Fibroblast of villous mesenchyme (primary cell): ENCODE results near the gene LRP1. TPM values are rescaled to one million over a fixed set of nuclear protein-coding genes. Genes with fewer than 3 reads are reported as not detected.

ENCODE experiments used
- DNase-seq: peaks from one replicate; pipeline ENCODE4 v3.0.0-alpha.2; 2010; ENCODE audit warnings: low read depth
- H3K4me3 ChIP-seq: 2 replicates; pipeline ENCODE4 v1.5.1; 2011; ENCODE audit warnings: low read depth, mild to moderate bottlenecking, low read length
- total RNA-seq: library from RNA; depleted of rRNA; stranded (reverse); fragments of >200 nt; gene quantifications from 2 replicates; pipeline ENCODE4 v1.2.3, GENCODE V29; 2012
- TF ChIP-seq, protein P1 (sequence below): IDR thresholded peaks from 2 replicates; pipeline ENCODE4 v1.5.1; 2012; ENCODE audit warnings: low read depth, mild to moderate bottlenecking, low read length; ENCODE audit not compliant: insufficient read depth

The LRP1 gene
- total RNA-seq, 1 donor = 228 TPM

DNA sequence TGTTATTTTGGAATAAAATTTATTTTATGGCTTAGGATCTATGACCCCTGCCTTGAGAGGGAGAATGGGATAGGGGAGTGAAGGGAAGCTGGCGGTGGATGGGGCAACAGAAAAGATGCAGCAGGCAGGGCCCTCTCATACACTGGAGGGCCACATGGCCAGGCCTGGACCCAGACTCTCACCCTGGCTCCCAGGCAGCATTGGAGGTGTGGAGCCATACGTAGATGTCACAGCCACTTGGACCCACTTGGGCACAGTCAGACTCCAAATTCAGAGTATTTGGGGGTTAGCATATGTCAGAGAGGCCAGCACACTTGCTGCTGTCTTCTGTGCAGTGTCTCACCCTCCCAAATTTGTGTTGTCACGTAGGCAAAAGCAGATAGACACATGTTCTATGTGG lies 32.8 kb upstream of the LRP1 start:
- DNase-seq = no peak
- TF ChIP-seq, protein P1, sequence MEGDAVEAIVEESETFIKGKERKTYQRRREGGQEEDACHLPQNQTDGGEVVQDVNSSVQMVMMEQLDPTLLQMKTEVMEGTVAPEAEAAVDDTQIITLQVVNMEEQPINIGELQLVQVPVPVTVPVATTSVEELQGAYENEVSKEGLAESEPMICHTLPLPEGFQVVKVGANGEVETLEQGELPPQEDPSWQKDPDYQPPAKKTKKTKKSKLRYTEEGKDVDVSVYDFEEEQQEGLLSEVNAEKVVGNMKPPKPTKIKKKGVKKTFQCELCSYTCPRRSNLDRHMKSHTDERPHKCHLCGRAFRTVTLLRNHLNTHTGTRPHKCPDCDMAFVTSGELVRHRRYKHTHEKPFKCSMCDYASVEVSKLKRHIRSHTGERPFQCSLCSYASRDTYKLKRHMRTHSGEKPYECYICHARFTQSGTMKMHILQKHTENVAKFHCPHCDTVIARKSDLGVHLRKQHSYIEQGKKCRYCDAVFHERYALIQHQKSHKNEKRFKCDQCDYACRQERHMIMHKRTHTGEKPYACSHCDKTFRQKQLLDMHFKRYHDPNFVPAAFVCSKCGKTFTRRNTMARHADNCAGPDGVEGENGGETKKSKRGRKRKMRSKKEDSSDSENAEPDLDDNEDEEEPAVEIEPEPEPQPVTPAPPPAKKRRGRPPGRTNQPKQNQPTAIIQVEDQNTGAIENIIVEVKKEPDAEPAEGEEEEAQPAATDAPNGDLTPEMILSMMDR = no peak
- no peak overlapping the region for H3K4me3 ChIP-seq

DNA sequence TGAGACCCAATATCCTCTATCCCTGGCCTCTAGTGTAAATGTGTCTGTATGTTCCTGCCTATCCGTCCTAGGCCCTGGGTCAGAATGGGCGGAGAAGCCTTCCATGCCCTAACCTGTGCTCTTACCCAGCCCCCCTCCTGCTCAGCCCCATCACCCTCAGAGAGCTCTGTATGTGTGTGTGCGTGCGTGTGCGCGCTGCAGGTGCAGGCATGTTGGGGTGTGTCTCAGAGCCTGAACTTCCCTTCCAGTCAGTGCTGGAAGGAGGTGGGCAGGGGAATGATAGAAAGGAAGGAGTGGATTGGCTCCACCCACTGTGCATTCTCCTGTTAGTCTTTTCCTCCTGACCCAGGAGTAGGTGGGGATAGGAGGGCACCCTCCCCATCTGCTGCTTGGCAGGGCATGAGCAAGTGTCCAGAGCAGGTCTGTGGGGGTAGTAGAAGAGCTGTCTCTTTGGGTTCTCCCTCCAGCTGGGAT lies 32.1 kb upstream of the LRP1 start:
- DNase-seq = no peak
- TF ChIP-seq, protein P1 = no peak
- H3K4me3 ChIP-seq = no peak overlapping the region

DNA sequence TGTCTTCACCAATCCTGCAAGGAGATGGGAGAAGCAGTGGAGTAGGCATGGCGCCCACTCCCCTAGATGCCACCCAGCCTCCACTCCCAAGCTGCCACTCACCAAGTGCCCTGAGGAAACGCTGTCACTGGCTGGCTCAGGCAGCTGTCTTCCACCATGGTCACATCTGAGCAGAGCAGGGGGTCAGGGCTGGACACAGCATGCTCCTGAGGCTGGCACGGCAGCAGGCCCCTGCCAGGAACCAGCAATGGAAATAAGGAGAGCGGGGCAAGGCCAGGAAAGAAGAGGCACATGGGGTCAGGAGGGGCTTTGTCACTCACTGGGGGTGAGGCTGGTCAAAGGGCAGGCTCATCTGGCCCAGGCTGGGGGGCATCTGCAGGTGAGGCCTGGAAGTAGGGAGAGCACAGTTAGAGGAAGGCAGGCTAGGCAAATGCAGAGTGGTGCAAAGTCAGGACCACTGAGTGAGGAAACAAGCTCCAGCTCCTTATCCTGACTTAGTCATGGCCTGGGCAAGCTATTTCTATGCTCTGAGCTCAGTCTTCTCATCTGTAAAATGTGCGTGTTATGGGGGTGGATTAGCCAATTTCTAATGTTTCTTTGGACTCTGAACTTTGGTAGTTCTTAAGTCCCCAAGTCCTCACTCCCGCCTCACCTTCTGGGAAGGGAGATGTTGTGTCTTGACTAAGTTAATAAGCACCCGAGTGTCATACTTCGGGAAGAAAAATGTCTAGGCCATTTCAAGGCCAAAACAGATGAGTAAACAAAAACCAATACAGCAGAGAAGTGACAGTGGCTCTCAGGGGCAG lies 31.3 kb upstream of the LRP1 start:
- DNase-seq = no peak
- TF ChIP-seq, protein P1 = no peak
- no peak overlapping the region for H3K4me3 ChIP-seq

DNA sequence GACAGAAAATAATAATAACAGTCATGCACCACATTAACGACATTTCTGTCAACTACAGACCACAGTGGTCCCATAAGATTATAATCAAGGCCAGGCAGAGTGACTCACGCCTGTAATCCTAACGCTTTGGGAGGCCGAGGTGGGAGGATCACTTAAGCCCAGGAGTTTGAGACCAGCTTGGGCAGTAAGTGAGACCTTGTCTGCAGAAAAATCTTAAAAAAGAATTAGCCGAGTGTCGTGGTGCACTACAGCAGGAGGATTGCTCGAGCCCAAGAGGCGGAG lies 30.8 kb upstream of the LRP1 start:
- no peak for DNase-seq
- TF ChIP-seq, protein P1 = no peak
- H3K4me3 ChIP-seq = no peak overlapping the region

DNA sequence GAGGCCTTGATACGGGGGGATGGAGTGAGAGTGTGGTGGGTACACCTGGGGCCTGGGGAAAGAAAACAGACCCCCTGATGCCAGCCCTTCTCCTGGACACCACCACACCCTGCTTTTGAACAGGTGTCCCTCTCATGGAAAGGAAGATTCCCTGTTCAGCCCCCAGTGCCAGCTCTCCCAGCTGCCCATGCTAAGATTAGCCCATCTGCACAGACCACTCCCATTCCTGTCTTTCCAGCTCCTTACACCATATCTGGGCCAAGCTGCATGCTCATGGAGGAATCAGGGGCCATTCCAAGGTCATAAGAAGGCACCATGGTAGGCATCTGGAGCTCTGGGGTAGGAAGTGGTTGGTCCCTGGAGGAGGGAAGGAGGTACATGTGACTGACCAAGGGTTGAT lies 29.7 kb upstream of the LRP1 start:
- DNase-seq = no peak
- TF ChIP-seq, protein P1 = no peak
- H3K4me3 ChIP-seq = no peak overlapping the region

DNA sequence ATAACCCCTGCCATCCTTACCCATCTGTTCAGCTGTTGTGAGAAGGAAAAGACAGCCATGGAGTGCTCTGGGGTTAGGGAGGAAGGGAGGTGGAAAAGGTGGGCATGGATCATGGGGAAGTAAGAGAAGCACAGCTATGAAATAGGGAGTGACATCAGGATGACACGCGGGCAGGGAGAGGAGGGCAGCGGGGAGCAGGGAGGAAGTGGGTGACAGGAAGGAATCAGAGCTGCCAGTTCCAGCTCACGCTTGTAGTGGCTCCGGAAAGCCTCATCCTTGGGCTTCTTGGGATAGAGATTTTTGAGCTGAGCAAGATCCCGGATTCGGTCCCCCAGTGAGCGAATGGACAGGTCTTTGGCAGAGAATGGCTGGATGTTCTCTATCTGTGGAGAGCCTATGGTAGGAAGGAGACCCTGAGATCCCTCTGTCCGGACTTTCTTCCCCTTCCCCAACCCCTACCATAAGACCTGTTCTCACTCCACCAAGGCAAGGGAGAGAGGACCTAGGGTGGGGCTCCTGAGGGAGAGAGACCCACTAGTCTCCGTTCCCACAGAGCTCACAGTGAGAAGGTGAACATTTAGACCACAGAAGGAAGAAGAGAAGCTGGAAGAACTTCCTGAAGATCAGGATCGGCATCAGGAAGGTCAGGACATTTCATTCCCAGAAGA lies 29.1 kb upstream of the LRP1 start:
- H3K4me3 ChIP-seq = no peak overlapping the region
- TF ChIP-seq, protein P1 = no peak
- DNase-seq = no peak
